GM19025 (cell line): ENCODE results near the gene TRAIP.

Experiments
- ATAC-seq: cut with Tn5 transposase; IDR thresholded peaks from one replicate; pipeline ENCODE4 v1.9.1; 2021; ENCODE audit warnings: mild to moderate bottlenecking, low read depth, moderate library complexity; ENCODE audit not compliant: unreplicated experiment

The TRAIP gene

DNA sequence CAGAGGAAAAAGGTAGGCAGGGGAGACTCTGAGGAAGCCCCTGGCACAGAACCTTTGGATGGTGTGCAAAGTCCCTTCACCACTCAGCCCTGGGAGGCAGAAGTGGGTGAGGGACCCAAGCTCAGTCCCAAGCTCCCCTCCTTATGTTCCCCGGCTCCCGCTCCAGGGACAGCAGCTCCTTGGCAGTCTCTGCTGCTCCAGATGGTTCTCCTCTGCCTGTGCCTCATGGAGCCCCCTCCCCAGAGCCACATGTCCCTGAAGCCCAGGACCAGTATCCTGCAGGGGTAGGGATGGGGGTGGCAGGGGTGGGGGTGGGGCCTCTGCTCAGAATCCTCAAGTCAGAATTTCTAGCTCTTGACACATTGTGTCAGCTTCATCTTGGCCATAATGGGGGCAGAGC, 21.4 kb upstream of the TRAIP start:
- no peak for ATAC-seq

GRCh38 chr3:49876567-49876966, 20.2 kb upstream of the TRAIP start:
- ATAC-seq, result no peak

GRCh38 chr3:49873623-49874022, 17.3 kb upstream of the TRAIP start:
- ATAC-seq, result no peak

GRCh38 chr3:49872801-49873281, 16.5 kb upstream of the TRAIP start:
- ATAC-seq, result no peak

DNA sequence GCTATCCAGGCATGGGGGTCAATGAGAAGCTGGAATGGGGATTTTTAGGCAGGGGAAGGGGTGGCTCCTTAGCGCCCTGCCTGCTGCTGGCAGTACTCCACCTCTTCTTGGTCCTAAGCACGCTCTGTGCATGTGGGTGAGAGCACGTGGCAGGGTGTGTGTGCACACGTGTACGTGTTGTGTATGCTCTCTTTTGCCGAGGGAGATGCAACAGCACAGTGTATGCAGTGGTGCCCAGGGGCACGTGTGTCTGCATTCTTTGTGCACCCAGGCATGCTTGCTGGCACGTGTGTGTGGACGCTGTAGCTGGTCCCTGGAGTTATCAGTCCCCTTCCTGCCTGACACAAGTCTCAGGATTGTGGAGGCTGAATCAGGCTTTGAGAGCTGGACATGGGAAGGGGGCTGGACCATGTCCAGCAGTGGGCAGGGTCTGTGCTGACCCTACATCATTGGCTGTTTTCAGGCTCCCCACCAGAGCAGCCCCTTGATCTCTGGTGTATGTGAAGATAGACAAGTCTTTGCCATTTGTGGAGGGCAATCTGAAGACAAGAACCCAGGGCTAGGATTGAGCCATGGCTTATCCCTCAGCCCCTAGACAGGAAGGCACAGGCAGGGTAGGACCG, 15.3 kb upstream of the TRAIP start:
- no peak for ATAC-seq

DNA sequence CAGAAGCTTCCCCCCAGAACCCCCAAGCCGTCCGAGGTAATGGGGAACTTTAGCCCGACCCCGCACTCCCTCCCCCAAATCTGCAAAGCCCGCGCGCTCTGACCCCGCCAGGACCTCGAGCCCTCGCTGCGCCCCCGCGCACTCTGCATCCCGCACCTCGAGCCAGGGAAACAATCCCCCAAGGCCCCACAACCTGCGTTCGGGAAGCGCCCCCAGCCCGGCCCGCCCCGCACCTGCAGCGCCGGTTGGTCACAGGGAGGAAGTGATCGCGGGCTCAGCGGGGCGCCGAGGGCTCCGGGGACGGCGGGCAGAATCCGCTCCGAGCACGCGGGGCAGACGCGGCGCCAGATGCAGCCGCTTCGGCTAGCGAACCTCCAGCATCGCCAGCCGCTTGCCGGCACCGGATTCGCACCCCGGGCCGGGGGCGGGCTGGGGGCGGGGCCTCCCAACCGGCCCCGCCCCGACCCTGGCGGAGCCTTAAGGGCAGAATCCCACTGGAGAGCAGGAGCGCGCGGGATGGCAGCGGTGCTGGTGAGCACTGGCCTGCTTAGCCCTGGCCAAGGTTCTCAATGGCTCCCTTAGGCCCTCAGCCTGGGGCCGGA, 13.3 kb upstream of the TRAIP start, which contains the start of gene CAMKV:
Gene CAMKV (minus strand): TSS at position 382 of the 602 bp plus-strand sequence. CDS start 7,518 bp downstream, outside the sequence.
- ATAC-seq, result no peak

DNA sequence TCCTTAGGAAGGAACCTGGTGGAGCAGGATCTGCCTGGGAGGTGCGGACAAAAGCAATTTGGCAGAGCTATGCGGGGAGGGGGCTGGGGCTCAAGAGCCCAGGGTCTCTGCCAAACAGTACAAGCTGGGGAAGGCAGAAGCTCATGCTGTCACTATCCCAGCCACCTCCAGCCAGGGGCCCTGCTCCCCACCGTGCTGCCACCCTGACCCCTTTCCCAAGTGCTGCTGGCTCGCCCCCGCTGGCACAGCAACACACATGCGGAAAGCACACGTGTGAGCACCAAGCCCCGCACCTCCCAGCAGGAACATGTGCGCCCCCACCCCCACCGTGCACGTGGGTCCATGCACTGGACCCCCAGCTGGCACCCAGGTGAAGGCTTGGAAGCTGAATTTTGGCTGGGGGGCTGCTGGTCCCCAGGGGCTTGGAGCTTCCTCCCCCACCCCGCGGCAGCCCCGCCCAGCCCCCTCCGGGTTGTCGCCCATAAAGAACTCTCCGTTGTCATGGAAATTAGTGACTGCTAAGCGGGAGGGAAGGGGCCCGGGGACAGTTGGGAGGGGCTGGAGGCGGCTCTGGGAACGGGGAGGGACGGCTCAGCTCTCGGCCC, 12.6 kb upstream of the TRAIP start:
- no peak for ATAC-seq

GRCh38 chr3:49867871-49868321, 11.5 kb upstream of the TRAIP start:
- no peak for ATAC-seq

DNA sequence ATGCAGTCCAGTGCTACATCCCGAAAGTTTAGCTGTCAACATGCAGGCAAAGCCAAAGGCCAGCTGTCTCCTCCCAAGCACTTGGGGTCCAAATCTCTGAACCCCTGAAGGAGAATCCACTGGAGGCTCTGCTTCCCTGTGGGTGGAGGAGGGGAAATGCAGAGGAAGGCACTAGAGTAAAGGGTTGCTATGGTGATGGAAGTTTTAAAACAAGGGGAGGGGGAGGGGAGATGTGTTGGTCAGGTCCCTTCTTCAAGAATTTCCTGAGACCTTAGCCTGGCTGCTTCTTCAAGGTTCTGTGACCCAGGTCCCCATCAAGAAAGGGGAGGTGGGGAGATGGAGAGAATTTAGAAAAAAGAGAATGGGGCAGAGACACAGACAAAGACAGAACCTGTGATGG, 11.0 kb upstream of the TRAIP start:
- ATAC-seq, result no peak

DNA sequence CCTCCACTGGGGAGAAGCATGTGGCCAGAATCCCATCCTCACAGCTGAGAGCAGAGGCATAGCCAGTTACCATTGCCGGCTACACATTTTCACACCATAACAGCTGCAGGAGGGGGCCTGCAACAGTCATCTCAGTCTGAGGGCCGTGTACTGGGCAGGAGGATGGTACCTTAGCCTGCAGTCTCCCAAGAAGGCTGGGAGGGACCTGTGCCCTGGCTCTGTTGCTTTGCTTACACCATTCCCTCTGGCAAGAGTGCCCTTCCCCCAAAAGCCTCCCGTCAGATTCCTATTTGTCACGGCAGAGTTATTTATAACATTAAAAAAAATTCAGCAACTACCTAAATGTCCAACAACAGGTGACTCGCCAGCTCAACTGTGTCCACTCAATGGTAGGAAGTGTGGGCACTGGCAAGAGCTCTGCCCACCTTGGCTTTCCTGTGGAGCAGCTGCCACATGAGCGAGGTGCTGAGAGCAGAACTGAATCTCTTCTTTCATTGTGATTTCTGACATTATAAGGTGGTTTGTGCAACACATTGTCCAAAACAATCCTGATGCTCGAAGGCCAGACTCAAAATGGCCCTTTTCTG, 8.9 kb upstream of the TRAIP start:
- no peak for ATAC-seq

DNA sequence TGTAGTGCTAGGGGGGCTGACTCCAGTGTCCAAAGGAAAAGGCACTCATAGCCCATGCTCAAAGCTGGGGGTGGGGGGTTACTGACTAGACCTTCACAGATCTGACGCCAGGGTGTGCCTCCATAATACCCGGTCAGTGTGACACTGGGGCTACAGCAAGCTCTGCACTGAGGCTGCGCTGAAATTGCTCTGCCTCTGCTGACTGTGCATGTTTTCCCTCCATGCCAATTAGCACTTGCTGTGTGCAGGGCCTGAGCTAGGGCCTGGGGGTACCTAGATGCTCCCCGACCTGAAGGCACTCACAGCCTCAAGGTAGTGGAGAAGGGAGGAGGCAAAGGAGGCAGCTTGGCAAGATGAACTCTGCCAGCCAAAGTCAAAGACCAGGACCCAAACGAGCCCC, 8.1 kb upstream of the TRAIP start:
- no peak for ATAC-seq

GRCh38 chr3:49859576-49860305, 3.4 kb upstream of the TRAIP start:
- no peak for ATAC-seq

DNA sequence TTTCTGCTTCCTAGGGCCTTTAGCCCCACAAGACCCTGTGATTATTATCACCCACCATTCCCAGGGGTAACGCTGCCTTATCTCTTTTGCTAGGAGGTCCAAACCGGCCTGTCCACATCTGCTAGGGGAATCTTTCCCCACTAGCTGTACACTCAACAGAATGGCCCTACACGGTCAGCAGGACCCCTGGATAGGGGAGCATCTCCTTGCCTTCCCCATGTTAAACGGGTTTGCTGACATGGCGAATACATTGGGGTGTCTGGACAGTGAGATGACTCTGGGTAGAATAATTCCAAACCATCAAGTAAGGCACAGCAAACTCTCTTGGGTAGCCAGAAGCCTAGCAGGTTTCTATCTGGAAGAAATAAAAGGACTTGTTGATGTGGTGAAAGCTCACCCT, 702 bp downstream of the TRAIP start:
- ATAC-seq, result no peak

- ATAC-seq, result no peak
These were observed 10.7 kb downstream of the TRAIP start for GRCh38 chr3:49845694-49846093.

- no peak for ATAC-seq
These were observed 11.7 kb downstream of the TRAIP start for GRCh38 chr3:49844464-49845183.

- no peak for ATAC-seq
These were observed 13.4 kb downstream of the TRAIP start for GRCh38 chr3:49842843-49843517.

DNA sequence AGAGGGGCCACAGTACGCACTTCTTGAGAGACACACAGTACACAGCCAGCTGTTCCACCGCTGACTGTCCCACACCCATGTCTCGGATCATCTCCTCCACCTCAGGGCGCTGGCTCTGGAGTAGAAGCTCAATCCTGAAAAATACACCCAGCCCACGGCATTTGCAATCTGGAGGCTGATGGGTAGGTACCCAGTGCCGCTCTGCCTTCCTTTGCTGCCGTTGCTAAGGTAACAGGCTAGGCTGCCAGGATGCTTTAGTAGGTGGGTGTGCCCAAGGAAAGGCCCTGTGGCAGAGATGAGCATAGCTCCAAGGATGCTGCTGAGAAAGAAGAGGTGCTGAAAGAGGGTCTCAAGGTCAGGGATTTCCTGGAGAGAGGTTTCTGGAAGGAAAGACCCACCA, 14.6 kb downstream of the TRAIP start:
- no peak for ATAC-seq

GRCh38 chr3:49841126-49841696, 15.2 kb downstream of the TRAIP start:
- ATAC-seq, result no peak

DNA sequence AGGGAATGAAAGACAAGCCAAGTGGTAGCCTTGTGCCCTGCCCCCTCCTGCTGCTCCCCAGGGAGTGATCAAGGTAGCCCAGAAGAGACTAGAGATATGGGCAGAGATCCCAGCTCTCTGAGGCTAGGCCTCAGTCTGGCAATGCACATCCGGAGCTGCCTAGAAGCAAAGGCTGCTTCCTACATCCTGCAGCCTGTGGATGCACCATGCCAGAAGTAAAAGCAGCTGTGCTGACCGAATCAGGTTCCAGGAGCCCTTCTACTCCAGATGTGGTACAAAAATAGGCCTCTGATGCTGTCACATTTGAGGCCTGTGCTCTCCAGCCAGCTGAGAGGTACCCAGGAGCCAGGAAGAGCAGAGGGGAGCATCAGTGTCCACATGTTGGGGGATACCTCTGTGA, 16.0 kb downstream of the TRAIP start:
- ATAC-seq, result no peak
